HepG2 (cell line): ENCODE results near the gene ST6GALNAC6. TPM values are rescaled to one million over a fixed set of nuclear protein-coding genes. Genes with fewer than 3 reads are reported as not detected.

Experiments
- ADNP ChIP-seq: sonication (generic); formaldehyde crosslinking; IDR thresholded peaks from 2 replicates; pipeline ENCODE4 v1.4.0; 2020; ENCODE audit warnings: missing genetic modification reagents
- BORCS8-MEF2B ChIP-seq: sonication (generic); formaldehyde crosslinking; IDR thresholded peaks from 2 replicates; pipeline ENCODE4 v1.8.0; 2022; ENCODE audit warnings: mild to moderate bottlenecking, missing genetic modification reagents
- CBX5 ChIP-seq: sonication (generic); formaldehyde crosslinking; IDR thresholded peaks from 2 replicates; pipeline ENCODE4 v1.4.0; 2020; ENCODE audit warnings: missing genetic modification reagents, borderline replicate concordance
- CTCF ChIP-seq: sonication (generic); formaldehyde crosslinking; IDR thresholded peaks from 2 replicates; pipeline ENCODE4 v1.5.0; 2020; ENCODE audit warnings: mild to moderate bottlenecking, missing genetic modification reagents, moderate library complexity
- ISL2 ChIP-seq: sonication (generic); formaldehyde crosslinking; IDR thresholded peaks from 2 replicates; pipeline ENCODE4 v1.5.0; 2020; ENCODE audit warnings: missing genetic modification reagents
- MYPOP ChIP-seq: sonication (generic); formaldehyde crosslinking; IDR thresholded peaks from 2 replicates; pipeline ENCODE4 v1.8.1; 2023; ENCODE audit warnings: mild to moderate bottlenecking, moderate library complexity, missing genetic modification reagents
- NR0B2 ChIP-seq: sonication (generic); formaldehyde crosslinking; IDR thresholded peaks from 2 replicates; pipeline ENCODE4 v1.4.0; 2020; ENCODE audit warnings: mild to moderate bottlenecking, missing genetic modification reagents
- NR2F1 ChIP-seq, 2 experiments: fragments of 450-650 bp in 1 of 2; formaldehyde crosslinking in 1 of 2; IDR thresholded peaks; 2 replicates each; pipeline versions ENCODE4 v1.5.0 to v1.6.1; 2016 to 2020; ENCODE audit warnings: mild to moderate bottlenecking in 1 of 2, missing compliant biosample characterization in 1 of 2, missing genetic modification reagents in 1 of 2, moderate library complexity in 1 of 2
- POLR2AphosphoS5 ChIP-seq: IDR thresholded peaks from 2 replicates; pipeline ENCODE4 v1.6.1; 2012; ENCODE audit warnings: low read depth, low read length
- SALL1 ChIP-seq: sonication (generic); formaldehyde crosslinking; IDR thresholded peaks from 2 replicates; pipeline ENCODE4 v1.8.0; 2022; ENCODE audit warnings: mild to moderate bottlenecking, missing genetic modification reagents
- SMAD1 ChIP-seq: sonication (generic); formaldehyde crosslinking; IDR thresholded peaks from 2 replicates; pipeline ENCODE4 v1.4.0; 2020; ENCODE audit warnings: missing genetic modification reagents, low read depth, mild to moderate bottlenecking, borderline replicate concordance
- SMAD3 ChIP-seq: sonication (generic); formaldehyde crosslinking; IDR thresholded peaks from 2 replicates; pipeline ENCODE4 v1.4.0; 2020; ENCODE audit warnings: missing genetic modification reagents
- TBX2 ChIP-seq: sonication (generic); formaldehyde crosslinking; IDR thresholded peaks from 2 replicates; pipeline ENCODE4 v1.5.0; 2020; ENCODE audit warnings: missing genetic modification reagents, mild to moderate bottlenecking, borderline replicate concordance
- TEAD3 ChIP-seq: optimal IDR thresholded peaks from 2 replicates; pipeline ENCODE3; 2016; ENCODE audit warnings: borderline replicate concordance
- YEATS2 ChIP-seq: sonication (generic); formaldehyde crosslinking; IDR thresholded peaks from 2 replicates; pipeline ENCODE4 v1.4.0; 2020; ENCODE audit warnings: missing genetic modification reagents, borderline replicate concordance
- ZNF121 ChIP-seq: sonication (generic); formaldehyde crosslinking; IDR thresholded peaks from 2 replicates; pipeline ENCODE4 v1.5.0; 2020; ENCODE audit warnings: mild to moderate bottlenecking, missing genetic modification reagents
- ZNF614 ChIP-seq: IDR thresholded peaks from 2 replicates; pipeline ENCODE4 v1.6.1; 2018; ENCODE audit warnings: missing biosample characterization, missing genetic modification reagents, inconsistent platforms, borderline replicate concordance
- polyA plus RNA-seq, 8 experiments: library from polyadenylated mRNA; depleted of rRNA in 3 of 8; stranded (reverse) in 7 of 8; unstranded in 1 of 8; fragments of >200 nt; fragmentation: Illumina TruSeq in 4 of 8; extraction: Trizol in 4 of 8; gene quantifications; 2 replicates each; pipeline versions ENCODE4 v1.2.1 to v1.2.3, GENCODE V29; 2011 to 2016; ENCODE audit warnings: low read depth in 4 of 8, missing spikeins in 1 of 8, mixed read lengths in 1 of 8; ENCODE audit not compliant: insufficient read depth in 1 of 8
- total RNA-seq, 5 experiments: library from RNA; depleted of rRNA; stranded (reverse); fragments of >200 nt; fragmentation: Illumina TruSeq; extraction: Trizol; gene quantifications; 2 replicates each; pipeline ENCODE4 v1.2.3, GENCODE V29; 2016; ENCODE audit warnings: low read depth in 1 of 5
- TF ChIP-seq, protein P1 (sequence below): sonication (generic); formaldehyde crosslinking; IDR thresholded peaks from 2 replicates; pipeline ENCODE4 v1.4.0; 2020; ENCODE audit warnings: missing genetic modification reagents

ST6GALNAC6 gene
- total and polyA plus RNA-seq, 2 of the 13 experiments (the other 11 are each of a cell fraction or from before 2014, with no cell fraction given): 18.5 to 65.4 TPM

GRCh38 chr9:127903557-127904475, 4.4 kb upstream of the ST6GALNAC6 start (continued):
- TF ChIP-seq BORCS8-MEF2B (peak; percentile 25; the same call in 1 of the 2 replicates), ZNF121 (CRISPR knock-in tag) (no peak), NR0B2 (0 out of 2 replicates have a peak, but pooled peaks have one; percentile 25), ZNF614 (peak; percentile 66; the same call in 1 of the 2 replicates), NR2F1 (CRISPR knock-in tag; IDR thresholded peaks at IDR 0.05) (peak; percentile 26 to 68; a peak in 1 of 4 replicates), YEATS2 (CRISPR knock-in tag) (peak; percentile 47; the same call in 1 of the 2 replicates), ADNP (CRISPR knock-in tag) (no peak), SMAD3 (CRISPR knock-in tag) (peak; percentile 62; the same call in 1 of the 2 replicates), TEAD3 (CRISPR knock-in tag) (peak; percentile 78), CBX5 (CRISPR knock-in tag) (peak; percentile 86; the same call in 1 of the 2 replicates), ISL2 (peak; percentile 23; the same call in 1 of the 2 replicates), SMAD1 (CRISPR knock-in tag) (no peak), SALL1 (peak; percentile 89), TBX2 (CRISPR knock-in tag) (no peak; the same call in 1 of the 2 replicates), POLR2AphosphoS5 (peak; percentile 37; the same call in 1 of the 2 replicates), CTCF (CRISPR knock-in tag) (peak; percentile 24; the same call in 1 of the 2 replicates), MYPOP (peak; percentile 86)
- TF ChIP-seq, protein P1, sequence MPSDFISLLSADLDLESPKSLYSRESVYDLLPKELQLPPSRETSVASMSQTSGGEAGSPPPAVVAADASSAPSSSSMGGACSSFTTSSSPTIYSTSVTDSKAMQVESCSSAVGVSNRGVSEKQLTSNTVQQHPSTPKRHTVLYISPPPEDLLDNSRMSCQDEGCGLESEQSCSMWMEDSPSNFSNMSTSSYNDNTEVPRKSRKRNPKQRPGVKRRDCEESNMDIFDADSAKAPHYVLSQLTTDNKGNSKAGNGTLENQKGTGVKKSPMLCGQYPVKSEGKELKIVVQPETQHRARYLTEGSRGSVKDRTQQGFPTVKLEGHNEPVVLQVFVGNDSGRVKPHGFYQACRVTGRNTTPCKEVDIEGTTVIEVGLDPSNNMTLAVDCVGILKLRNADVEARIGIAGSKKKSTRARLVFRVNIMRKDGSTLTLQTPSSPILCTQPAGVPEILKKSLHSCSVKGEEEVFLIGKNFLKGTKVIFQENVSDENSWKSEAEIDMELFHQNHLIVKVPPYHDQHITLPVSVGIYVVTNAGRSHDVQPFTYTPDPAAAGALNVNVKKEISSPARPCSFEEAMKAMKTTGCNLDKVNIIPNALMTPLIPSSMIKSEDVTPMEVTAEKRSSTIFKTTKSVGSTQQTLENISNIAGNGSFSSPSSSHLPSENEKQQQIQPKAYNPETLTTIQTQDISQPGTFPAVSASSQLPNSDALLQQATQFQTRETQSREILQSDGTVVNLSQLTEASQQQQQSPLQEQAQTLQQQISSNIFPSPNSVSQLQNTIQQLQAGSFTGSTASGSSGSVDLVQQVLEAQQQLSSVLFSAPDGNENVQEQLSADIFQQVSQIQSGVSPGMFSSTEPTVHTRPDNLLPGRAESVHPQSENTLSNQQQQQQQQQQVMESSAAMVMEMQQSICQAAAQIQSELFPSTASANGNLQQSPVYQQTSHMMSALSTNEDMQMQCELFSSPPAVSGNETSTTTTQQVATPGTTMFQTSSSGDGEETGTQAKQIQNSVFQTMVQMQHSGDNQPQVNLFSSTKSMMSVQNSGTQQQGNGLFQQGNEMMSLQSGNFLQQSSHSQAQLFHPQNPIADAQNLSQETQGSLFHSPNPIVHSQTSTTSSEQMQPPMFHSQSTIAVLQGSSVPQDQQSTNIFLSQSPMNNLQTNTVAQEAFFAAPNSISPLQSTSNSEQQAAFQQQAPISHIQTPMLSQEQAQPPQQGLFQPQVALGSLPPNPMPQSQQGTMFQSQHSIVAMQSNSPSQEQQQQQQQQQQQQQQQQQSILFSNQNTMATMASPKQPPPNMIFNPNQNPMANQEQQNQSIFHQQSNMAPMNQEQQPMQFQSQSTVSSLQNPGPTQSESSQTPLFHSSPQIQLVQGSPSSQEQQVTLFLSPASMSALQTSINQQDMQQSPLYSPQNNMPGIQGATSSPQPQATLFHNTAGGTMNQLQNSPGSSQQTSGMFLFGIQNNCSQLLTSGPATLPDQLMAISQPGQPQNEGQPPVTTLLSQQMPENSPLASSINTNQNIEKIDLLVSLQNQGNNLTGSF (CRISPR knock-in tag): 0 out of 2 replicates have a peak, but pooled peaks have one; percentile 35
